ENCODE results near the gene KRTAP26-1.

The KRTAP26-1 gene, protein sequence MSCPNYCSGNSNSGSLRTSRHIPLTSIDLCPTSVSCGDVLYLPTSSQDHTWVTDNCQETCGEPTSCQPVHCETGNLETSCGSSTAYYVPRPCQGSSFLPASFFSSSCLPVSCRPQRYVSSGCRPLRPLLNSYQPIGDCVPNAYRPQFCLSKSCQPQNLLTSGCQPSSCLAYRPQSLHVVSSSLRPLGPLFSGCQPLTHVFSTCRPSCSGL

DNA sequence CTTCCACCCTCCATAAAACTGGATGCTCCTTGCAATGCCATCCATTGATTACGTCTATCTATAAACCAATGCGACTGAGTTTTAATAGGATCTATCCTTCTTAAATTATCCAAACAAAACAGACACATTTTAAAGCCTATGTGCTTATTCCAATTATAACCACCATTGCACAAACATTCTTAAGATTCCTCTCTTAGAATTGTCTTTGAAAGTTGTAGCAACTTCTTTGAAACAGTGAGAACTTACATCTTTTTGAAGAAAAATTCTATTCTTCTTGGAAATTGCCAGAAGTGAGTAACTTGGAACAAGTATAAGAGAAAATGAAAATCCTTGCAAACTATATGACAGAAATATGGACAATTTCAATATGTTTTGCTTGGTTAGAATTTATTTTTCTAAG, at the start of gene KRTAP26-1:
KRTAP26-1 (minus strand) TSS at position 101 of the 400 bp plus-strand sequence. CDS start 280 bp downstream, outside the sequence.
- no peak for DNase-seq (ENCODE audit: low spot score)

DNA sequence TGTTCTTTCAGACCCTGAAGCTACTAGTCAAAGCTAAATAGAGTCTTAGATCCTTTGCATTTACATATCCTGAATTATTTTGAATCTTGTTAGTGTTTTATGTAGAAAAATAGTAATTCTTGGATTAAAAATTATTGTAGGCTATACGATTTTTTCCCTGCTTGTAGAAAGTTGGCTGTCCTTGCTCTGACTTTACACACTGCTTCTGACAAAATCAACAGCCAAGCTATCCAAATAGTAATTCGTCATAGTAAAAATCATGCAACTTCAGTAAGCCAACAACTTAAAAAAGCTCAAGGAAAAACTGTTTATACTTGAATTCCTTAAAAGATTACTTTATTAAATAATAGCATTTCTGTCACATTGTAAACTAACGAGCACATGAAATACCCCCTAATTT, 35.8 kb upstream of the KRTAP26-1 start:
- no peak for DNase-seq (ENCODE audit: low spot score)

DNA sequence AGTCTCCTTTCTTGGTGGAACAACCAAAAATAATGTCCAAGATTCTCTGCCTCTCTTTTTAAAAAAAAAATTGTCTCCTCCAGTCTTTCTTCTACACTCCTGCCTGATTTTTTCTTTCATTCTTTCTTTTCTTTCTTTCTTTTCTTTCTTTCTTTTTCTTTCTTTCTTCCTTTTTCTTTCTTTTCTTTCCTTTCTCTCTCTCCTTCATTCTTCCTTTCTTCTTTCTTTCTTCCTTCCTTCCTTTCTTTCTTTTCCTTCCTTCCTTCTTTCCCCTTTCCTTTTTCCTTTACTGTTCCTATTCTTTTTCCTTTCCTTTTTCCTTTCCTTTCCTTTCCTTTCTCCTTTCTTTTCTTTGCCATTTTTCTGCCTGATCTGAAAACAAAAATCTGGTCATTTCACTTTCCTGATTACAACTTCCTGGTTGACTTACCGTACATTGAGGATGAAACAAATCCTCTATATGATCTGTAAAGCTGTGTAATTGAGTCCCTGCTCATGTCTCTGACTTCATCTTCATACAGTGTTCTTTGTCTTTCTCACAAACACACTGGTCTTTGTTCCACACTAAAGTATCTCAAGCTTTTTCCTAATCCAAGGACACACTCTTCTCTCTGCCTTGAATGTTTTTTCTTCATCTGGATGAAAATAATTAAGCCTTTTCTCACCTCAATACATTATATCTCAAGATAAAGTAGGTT, 34.3 kb upstream of the KRTAP26-1 start:
- no peak for DNase-seq (ENCODE audit: low spot score)

DNA sequence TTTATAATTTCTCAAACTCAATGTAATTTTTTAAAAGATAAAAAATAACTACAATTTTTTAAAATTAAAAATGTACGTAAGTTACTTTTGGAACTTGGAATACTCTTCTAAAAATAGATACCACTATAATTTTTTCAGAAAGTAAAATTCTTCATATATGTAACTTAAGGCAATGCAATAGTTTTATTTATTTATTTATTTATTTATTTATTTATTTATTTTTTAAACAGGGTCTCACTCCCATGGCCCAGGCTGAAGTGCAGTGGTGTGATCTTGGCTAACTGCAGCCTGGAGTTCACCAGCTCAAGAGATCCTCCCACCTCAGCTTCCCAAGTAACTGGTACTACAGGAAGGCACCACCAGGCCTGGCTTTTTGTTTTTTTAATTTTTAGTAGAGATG, 31.4 kb upstream of the KRTAP26-1 start:
- DNase-seq (ENCODE audit: low spot score), result no peak

DNA sequence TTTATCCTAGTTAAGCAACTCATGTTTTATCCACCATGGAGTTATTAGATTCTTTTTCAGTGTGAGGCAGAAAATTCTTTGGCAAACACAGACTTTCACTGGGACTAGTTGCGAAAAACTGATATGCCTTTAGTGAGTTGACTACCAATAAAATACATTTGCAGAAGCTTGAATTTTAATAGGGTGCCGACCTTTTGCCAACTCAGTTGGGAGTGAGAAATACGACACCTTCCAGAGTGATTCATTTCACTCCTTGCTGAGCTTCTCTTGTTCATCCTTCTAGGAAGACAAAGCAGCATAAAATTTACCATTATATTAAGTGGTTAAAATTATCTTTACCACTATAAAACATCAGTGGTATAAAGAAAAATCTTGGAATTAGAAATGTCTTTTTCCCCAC, 29.5 kb upstream of the KRTAP26-1 start:
- DNase-seq (ENCODE audit: low spot score), result no peak

DNA sequence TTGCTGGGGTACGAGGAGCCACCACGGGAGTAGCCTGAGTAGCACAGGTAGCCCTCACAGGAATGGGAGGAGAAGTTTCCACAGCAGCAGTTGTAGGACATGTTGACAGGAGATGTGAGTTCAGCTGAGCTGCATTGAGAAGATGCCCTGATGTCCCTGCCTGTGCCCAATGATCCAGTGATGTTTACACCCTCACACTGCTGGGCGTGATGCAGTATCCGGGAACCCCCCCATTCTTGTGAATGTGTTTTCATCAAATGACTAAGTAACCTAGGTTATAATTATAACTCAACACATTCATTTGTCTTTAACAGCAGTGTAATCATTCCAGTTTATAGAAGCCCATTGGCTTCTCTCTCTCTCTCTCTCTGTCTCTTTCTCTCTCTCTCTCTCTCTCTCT, 28.4 kb upstream of the KRTAP26-1 start, which contains the start of gene KRTAP23-1:
KRTAP23-1 (minus strand) TSS at position 101 of the 400 bp plus-strand sequence; CDS start at position 101, 0 bp downstream.
- no peak for DNase-seq (ENCODE audit: low spot score)

DNA sequence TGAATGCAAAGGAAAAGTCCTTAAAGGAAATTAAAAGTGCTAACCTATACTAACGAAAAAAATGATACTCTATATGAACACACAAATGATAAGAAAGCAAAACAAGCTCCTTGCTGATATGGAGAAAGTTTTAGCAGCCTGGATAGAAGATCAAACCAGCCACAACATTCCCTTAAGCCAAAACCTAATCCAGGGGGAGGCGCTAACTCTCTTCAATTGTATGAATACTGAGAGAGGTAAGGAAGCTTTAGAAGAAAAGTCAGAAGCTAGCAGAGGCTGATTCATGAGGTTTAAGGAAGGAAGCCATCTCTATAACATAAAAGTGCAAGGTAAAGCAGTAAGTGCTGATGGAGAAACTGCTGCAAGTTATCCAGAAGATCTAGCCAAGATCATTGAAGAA, 24.9 kb upstream of the KRTAP26-1 start:
- no peak for DNase-seq (ENCODE audit: low spot score)

DNA sequence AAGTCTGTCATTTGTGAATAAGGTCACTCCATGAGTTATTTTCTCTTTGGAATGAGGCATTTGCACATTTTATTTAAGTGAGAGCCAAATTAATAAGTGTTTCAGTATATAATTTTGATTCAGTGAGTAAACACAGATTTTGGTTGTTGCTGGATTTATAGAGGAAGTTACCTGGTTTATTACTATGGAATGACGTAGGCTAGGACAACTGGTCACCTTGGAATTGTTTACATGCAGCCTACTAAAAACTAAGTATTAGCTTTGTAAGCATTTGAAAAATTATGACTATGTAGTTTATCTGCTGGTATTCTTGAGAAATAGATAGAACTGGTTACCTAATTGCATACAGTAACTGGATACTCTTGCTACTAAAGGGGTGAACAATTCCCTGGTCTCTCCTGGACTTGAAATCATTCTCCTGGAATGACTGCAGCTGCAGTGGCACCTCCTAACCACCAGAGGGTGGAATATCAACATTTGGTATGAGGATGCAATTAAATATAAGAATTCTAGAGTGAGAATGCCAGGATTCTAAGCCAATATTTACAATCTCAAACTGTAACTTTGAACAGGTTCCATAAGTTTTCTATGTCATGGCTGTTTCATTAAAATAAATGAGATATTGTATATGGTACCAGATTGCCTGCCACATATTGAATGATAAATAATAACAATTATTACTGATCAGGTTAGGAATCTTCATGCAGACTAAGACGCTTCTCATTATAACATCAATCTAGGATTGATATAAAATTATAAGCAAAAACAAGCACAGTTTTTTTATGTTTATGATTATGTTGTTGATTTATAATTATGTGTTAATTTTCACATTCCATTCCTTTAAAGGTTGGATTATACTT, 20.8 kb upstream of the KRTAP26-1 start:
- peak; percentile 4 for DNase-seq (ENCODE audit: low spot score)

DNA sequence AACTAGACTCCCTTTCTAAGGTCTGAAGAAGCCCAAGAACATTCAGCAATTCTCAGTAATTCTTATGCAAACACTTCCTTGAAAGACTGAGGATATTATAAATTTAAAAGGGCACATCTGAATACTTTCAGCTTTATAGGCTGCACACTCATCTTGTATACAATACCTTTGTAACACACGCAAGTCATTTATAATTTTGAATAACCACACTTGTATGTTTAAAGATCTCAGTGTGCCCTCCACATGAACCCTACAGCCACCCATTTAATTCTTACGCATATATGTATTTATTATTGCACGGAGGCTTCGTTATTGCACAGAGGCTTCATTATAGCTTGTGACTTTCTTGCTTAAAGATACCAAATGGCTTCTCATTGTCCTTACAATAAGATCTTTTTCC, 18.6 kb upstream of the KRTAP26-1 start:
- DNase-seq (ENCODE audit: low spot score), result no peak

DNA sequence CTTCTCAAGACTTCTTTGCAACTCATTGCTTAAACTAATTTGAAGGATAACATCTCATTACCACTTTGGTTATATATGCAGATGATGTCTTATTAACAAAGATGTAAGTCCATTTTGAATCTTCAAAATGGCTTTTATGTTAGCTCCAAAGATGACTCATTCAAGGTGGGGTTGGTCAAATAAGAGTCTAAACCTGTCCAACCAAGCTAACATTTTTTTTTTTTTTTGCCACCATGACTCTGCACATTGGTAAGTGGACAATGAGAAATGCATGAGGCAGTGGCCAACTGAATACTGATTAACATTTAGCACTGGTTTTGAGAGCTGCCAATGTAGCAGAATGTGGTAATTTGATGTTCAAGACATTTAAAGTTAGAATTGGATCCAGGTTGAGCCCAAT, 17.7 kb upstream of the KRTAP26-1 start:
- DNase-seq (ENCODE audit: low spot score), result no peak

DNA sequence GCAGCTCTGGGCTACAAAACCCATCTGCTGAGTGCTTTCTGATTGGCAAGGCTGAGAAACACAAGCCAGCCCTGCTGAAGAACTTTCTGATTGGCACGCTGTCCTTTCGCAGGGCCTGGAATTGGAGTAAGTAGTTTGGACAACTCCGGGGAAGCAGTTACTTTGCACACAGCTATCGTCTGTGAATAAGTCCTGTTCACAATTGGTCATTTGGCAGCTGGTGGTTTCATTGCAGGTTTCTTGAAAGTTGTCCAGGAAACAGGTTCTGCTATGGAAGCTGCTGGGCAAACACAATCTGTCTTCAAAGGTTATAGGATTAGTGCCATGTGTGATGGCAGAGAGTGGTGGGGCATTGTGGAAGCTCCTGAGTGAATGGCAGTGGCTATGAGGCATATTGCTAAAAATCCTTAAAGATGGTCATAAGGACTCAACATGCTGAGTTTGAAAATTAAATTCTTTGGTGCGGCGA, 17.2 kb upstream of the KRTAP26-1 start, which contains the start of gene KRTAP27-1:
KRTAP27-1 (minus strand) TSS at position 419 of the 469 bp plus-strand sequence; CDS start at position 393, 26 bp downstream.
- no peak for DNase-seq (ENCODE audit: low spot score)

DNA sequence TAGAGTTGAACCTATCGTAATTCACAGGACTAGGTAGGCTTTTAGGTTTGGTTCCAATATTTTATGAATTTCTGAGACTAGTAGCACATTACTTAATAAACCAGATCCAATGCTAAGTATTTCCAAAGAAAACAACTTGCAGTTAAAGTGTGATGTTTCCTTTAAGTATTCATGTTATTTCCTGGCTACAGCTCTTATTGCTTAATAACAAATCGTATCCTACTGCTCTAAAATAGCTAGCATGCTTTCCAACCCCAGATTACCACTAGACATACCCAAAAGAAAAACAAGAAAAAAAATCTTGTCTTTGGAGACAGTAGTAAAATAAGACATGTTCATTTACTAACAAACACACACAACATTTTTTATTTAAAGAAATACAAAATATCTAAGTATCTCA, 16.5 kb upstream of the KRTAP26-1 start:
- DNase-seq (ENCODE audit: low spot score), result no peak

DNA sequence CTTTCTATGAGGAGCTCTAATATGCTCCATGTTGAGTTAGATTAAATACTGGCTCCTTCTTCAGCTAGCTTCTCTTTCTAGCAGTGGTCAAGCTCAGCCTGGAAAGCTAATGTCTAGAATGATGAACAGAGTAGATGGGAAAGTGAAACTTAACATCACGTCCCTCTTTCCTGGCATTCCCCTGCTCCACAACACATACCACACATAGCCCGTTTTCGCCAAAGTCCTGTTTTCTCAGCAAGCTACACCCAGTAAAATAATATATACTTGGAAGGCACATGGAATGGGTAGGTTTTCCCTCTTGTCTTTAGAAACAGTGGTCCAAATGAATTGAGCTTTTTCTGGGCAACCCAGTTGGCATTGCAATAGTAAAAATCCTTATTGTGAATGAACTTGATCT, 13.6 kb upstream of the KRTAP26-1 start:
- no peak for DNase-seq (ENCODE audit: low spot score)

DNA sequence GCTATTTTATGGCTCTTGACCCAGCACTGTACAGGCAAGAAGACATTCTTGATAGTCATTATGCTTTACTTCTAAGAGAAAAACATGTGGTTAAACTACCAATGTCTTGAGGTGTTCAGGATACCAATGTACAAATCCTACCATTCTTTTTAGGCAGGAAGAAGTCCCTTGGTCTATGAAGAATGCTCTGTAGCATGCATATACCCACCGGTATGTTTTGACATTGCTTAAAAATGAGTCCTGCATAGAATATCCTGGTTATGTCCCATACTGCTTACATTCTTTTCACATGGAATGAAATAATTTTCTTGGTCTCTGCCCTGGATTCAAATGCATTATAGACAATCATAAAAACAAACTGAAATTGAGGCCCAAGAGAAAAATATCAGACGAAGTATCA, 12.6 kb upstream of the KRTAP26-1 start:
- no peak for DNase-seq (ENCODE audit: low spot score)

DNA sequence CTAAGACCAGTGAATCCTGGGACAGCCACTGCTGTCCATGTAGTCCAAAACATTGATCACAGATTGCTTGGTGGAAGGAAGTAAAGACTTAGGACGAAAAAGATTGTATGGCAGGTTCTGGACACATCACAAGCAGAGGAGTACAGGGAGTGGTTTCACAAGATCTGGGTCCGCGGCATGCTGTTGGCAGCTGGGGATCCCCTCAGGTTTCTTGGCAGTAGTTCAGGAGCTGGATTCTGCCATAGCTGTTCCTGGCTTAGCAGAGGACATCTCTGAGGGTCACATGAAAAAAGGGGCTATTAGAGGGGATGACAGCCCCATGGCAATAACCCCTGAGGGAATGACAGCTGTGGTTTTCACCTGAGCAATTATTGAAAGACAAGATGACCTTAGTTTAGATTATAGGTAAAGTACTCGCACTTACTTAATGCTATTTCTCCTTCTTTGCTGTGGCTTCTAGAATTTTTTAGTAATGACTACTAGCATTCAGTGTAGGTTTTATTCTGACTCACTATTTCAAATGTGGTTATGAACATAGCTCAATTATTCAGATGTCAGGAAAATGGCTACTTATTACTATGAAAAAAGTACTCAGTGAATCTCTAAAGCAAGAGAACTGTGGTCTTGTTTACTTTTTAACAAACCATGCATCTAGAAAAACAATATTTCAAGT, 9.2 kb upstream of the KRTAP26-1 start:
- no peak for DNase-seq (ENCODE audit: low spot score)

DNA sequence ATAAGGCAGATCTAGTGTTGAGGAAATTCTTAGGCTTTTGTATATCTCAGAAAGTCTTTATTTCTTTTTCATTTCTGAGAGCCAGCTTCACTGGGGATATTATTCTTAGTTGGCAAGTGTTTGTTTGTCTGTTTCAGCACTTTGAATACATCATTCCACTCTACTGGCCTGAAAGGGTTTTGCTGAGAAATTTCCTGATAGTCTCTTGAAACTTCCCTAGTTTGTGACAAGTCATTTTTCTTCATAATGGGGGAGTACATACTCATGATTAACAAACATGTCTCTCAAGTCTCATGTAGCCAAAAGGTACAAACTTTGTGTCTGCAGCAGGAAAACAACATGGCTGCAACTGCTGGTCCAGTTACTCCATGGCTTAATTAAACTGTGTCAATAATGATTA, 6.3 kb upstream of the KRTAP26-1 start:
- DNase-seq (ENCODE audit: low spot score), result no peak

DNA sequence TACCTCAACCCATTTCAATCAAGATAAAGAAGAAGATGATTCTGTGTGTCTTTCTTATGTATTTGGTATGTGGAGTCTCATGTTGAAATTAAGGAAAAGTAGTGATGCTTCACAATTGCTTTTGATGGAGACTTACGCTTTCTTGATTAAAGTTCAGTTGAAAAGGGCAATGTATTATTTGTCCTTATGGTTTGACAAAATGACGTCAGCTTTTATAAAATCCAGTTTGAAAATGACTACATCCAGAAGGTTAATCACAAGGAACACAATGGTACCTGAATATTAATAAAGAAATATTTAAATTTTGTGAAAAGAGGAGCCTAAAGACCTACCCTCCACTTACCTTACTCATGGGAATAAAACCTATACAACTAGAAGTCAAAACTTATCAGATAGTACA, 4.4 kb downstream of the KRTAP26-1 start:
- DNase-seq (ENCODE audit: low spot score), result no peak

DNA sequence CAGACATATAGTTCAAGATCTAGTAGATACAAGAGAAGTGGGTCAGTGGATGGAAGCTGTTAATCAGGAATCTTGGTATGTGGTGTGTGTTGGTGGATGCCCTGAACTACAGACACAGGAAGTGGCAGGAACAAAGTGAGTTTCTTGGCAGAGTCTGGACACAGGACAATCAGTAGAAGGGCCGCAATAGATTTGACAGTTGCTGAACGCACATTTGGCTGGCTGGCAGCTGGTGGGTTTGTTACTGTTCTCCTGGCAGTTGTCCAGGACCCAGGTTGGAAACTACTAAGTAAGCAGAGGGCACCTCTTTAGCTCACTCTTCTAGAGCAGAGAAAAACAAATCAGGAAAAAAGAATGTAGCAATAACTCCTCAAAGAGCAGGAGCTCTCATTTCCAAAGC, 13.2 kb downstream of the KRTAP26-1 start:
- no peak for DNase-seq (ENCODE audit: low spot score)

DNA sequence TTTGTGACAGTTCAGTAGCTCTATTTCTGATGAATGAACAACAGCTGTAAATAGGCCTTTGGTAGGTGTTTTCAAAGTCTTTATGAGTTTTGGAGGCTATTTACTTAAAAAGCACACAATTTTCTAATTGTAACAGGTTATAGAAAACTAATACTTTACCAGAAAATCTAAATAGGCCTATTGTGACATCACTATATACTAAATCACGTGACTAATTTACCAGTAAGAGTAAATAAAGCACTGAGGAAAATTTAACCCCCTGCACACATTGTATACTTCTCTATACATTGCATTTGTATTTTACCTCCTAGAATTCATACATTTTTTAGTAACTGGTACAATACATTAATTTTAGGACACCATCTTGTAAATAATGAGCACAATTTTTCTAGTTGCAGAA, 15.0 kb downstream of the KRTAP26-1 start:
- no peak for DNase-seq (ENCODE audit: low spot score)

DNA sequence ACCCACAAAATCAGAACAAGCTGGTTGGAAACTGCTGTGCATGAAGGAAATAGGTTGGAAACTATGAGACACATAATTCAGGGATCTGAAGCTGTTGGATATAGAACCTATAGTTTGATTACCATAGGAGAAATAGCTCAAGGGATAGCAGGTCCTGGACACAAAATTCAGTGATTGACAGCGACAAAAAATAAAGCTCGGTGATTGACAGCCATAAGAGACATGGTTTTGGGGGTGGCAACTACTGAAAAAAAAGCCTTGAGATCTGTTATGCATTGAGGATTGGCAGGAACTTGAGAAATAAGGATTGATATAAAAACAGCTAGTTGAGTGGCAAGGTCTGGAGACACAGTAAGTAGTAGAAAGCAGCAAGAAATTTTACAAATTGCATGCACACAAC, 30.9 kb downstream of the KRTAP26-1 start, which contains the start of gene KRTAP25-1:
KRTAP25-1 (minus strand) TSS at position 300 of the 400 bp plus-strand sequence; CDS start at position 276, 24 bp downstream.
- DNase-seq (ENCODE audit: low spot score), result no peak

DNA sequence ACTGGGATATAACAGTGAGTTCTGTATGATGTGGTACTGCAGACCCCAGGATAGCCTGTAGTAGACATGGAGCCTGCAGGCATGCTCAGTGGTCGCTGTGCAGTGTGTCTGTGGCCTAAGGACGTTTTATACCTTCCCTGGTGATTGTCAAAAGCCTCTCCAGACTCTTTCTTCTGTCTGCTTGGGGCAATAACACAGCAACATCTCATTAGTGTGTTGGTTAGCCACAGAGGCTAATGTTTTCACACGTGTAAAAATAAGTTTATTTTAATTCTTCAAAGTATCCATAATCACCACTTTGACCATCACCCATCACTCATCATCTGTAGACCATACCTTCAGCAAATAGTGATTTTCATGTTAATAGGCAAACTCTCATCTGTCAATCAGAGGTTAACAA, 37.3 kb downstream of the KRTAP26-1 start, which contains the start of gene KRTAP24-1:
KRTAP24-1 (minus strand) TSS at position 101 of the 400 bp plus-strand sequence; CDS start at position 83, 18 bp downstream.
- no peak for DNase-seq (ENCODE audit: low spot score)

DNA sequence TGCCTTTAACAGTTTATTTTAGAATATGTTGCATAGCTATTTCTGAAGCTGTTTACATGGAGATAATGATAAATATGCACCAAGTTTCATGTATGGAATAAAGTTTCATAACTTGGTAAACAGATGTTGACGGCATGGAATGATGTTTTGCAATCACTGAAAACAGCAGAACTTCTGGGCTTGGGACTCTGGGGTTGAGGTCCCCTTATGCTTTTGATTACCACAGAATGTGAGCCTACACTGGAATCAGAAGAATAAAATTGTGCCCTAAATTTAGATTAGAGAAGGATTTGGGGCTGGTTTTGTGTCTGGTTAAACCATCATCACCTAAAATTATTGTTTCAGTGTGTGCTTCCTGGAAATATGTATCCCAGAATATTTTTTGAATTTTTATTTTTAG, 48.5 kb downstream of the KRTAP26-1 start:
- no peak for DNase-seq (ENCODE audit: low spot score)
